Measurements from ENCODE around the gene CCDC180. TPM values are rescaled to one million over a fixed set of nuclear protein-coding genes. Genes with fewer than 3 reads are reported as not detected.

Gene CCDC180
- polyA plus RNA-seq, 1 of the 3 experiments (the other 2 are of a cell fraction) = 1.0 TPM

- H3K79me2 ChIP-seq (ENCODE audit: insufficient read depth) = no peaks in the 10 kb centered on the region
- no peak overlapping the region for H3K9ac ChIP-seq
- H2AFZ ChIP-seq (ENCODE audit: low read depth) = no peak overlapping the region
- H3K9me3 ChIP-seq = peaks cover 6% of the 10 kb centered on the region; the same call in 1 of the 2 replicates
- peaks cover 5% of the 10 kb centered on the region for H3F3A ChIP-seq (replicated peaks; ENCODE audit: insufficient read depth)
- H3K27me3 ChIP-seq (ENCODE audit: insufficient read depth) = no peaks in the 10 kb centered on the region
- no peaks in the 10 kb centered on the region for H3K4me1 ChIP-seq (ENCODE audit: control insufficient read depth in 1 of 2, insufficient read depth in 2 of 2, low read depth in 1 of 2, low read length in 1 of 2)
- DNase-seq = peak; percentile 34
- H3K9me2 ChIP-seq = no peaks in the 10 kb centered on the region
- POLR2A ChIA-PET = no interaction called here
- H3K4me2 ChIP-seq = no peak overlapping the region
- no peak overlapping the region for H3K4me3 ChIP-seq (ENCODE audit: low read depth in 2 of 2, low read length in 1 of 2)
- H3K27ac ChIP-seq (ENCODE audit: low read depth in 2 of 2, low read length in 1 of 2) = no peak overlapping the region
- H3K36me3 ChIP-seq (replicated peaks in 1 of 2; ENCODE audit: control insufficient read depth in 1 of 2, insufficient read depth in 2 of 2, low read length in 1 of 2) = no peaks in the 10 kb centered on the region
- TF ChIP-seq TAF1 (IDR thresholded peaks at IDR 0.05; ENCODE audit: borderline replicate concordance, low read depth, low read length) (no peak), TCF12 (IDR thresholded peaks at IDR 0.05) (no peak), EZH2phosphoT487 (IDR thresholded peaks at IDR 0.05; ENCODE audit: borderline replicate concordance, low read depth) (no peak), FOXJ3 (CRISPR knock-in tag; IDR thresholded peaks at IDR 0.05) (no peak), FOXM1 (IDR thresholded peaks at IDR 0.05; ENCODE audit: low read depth) (no peak), RAD21 (IDR thresholded peaks at IDR 0.05; ENCODE audit: low read length) (no peak), RXRA (IDR thresholded peaks at IDR 0.05; ENCODE audit: borderline replicate concordance, low read depth) (no peak), FOSL2 (IDR thresholded peaks at IDR 0.05; ENCODE audit: borderline replicate concordance, low read depth) (no peak)
- WGBS (ENCODE audit: low lambda C conversion rate) = 46% methylated on average over 8 of the region's 19 CpGs
- no peaks in the 10 kb centered on the region for H4K20me1 ChIP-seq (ENCODE audit: insufficient read depth)
- CTCF ChIA-PET = no interaction called here
Measured at GRCh38 chr9:97307091-97307490, 368 bp upstream of the CCDC180 start.

- Histone ChIP-seq H3F3A (replicated peaks; ENCODE audit: insufficient read depth) (peaks cover 5% of the 10 kb centered on the region), H3K9ac (no peak overlapping the region), H2AFZ (ENCODE audit: low read depth) (no peak overlapping the region), H3K36me3 (replicated peaks in 1 of 2; ENCODE audit: control insufficient read depth in 1 of 2, insufficient read depth in 2 of 2, low read length in 1 of 2) (peaks cover 0 to 2% of the 10 kb centered on the region in 2 experiments), H3K4me3 (ENCODE audit: low read depth in 2 of 2, low read length in 1 of 2) (no peak overlapping the region), H4K20me1 (ENCODE audit: insufficient read depth) (no peaks in the 10 kb centered on the region), H3K4me2 (no peak overlapping the region), H3K27ac (ENCODE audit: low read depth in 2 of 2, low read length in 1 of 2) (no peak overlapping the region), H3K4me1 (ENCODE audit: control insufficient read depth in 1 of 2, insufficient read depth in 2 of 2, low read depth in 1 of 2, low read length in 1 of 2) (no peaks in the 10 kb centered on the region), H3K9me3 (peaks cover 4% of the 10 kb centered on the region; the same call in 1 of the 2 replicates), H3K9me2 (no peaks in the 10 kb centered on the region), H3K79me2 (ENCODE audit: insufficient read depth) (no peaks in the 10 kb centered on the region), H3K27me3 (ENCODE audit: insufficient read depth) (no peaks in the 10 kb centered on the region)
- POLR2A ChIA-PET = no interaction called here
- WGBS (ENCODE audit: low lambda C conversion rate) = 54% methylated on average over 4 of the region's 5 CpGs
- TF ChIP-seq FOXM1 (IDR thresholded peaks at IDR 0.05; ENCODE audit: low read depth) (no peak), RCOR1 (IDR thresholded peaks at IDR 0.05; ENCODE audit: low read length) (no peak), SMC3 (IDR thresholded peaks at IDR 0.05; ENCODE audit: low read depth, low read length) (no peak), MXI1 (IDR thresholded peaks at IDR 0.05; ENCODE audit: low read depth, low read length) (no peak), ZBTB33 (IDR thresholded peaks at IDR 0.05; ENCODE audit: borderline replicate concordance, low read depth) (no peak)
- CTCF ChIA-PET = no interaction called here
- DNase-seq = no peak
Measured at GRCh38 chr9:97309260-97309659, 1.8 kb downstream of the CCDC180 start.

Measured in SK-N-SH (cell line).